Kidney tubule cell (primary cell): Measurements from ENCODE around the gene FGF9.

ENCODE experiments used
- DNase-seq: peaks from one replicate; pipeline ENCODE4 v3.0.0-alpha.2; 2018; ENCODE audit warnings: low spot score

FGF9 gene

DNA sequence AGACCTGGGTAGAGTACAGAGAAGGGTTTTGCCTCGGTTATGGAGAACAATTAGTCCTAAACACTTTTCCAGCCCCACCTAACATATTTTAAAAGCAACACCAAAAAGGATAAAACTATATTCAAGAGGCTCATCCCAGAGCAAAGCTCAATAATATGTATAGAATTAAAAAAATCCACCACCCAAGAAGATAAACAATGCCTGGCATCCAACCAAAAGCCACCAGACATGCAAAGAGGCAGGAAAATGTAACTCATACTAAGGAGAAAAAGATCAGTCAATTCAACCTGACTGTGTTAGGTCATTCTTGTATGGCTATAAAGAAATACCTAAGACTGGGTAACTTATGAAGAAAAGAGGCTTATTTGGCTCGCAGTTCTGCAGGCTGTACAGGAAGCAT lies 39.3 kb downstream of the FGF9 start:
- DNase-seq: no peak

DNA sequence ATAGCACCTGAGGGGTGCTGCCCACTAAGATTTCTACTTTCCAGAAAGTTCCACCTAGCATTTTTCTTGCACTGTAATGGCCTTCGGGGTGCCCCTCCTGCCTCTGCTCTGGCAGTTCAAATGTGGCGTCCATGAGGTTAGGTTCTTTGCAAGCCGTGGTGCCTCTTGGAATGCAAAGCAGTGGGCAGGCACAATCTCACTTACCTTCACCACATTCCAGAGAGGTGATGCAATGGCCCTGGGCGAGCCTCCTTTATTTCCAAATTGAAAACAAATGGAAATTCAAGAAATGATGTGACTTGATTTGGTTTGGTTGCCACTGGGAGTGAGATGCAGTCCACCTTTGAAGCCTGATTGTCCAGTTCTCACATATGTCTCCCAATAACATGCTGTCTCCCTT lies 46.9 kb downstream of the FGF9 start:
- DNase-seq: peak; percentile 78

DNA sequence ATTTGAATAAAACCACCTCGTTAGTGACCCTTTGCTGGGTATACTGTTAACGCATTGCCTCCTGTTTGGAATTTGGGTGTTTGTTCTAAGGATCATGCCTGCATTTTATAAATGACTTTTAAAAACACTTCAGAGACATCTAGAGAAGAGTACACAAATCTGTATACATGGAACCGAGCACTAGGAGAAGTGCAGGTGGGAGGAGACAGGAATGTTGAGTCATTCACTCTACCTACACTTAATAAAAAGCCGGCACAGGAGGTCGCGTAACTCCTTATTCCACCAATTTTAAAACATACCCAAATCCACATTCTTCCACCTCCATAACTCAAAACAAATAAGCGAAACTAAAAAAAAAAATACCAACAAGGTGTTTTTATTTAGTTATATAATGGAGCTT lies 48.6 kb downstream of the FGF9 start:
- DNase-seq: peak; percentile 24

DNA sequence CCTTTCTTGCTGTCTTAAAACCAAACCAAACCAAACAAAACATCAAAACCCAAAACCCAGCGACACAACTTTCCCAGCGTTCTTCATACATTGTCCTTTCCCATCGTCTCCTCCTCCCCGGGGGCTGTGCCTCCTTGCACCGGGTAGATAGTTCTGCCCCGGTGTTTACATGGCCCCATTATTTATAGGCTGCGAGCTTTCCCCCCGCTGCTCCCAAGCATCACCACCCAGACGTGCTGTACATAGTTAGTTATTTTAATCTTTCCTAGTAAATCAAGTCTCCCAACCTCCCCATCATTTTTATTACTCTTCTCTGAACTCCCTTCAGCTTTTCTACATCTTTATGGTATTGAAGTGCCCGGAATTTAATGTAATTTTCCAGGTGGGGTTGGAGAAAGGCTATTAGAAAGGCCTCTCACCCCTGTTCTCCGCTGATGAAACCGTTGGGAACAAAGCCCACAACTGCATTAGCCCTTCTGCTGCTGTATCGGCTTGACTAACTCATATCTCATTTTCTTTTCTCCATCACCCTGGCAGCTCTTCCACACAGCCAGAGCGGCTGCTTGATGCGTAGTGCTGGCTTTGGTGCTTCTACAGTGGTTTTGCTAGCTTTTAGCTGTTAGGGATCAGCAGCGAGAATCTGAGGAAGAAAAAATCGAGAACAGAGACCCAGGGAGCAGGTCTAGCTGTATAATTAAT lies 53.1 kb downstream of the FGF9 start:
- no peak for DNase-seq

DNA sequence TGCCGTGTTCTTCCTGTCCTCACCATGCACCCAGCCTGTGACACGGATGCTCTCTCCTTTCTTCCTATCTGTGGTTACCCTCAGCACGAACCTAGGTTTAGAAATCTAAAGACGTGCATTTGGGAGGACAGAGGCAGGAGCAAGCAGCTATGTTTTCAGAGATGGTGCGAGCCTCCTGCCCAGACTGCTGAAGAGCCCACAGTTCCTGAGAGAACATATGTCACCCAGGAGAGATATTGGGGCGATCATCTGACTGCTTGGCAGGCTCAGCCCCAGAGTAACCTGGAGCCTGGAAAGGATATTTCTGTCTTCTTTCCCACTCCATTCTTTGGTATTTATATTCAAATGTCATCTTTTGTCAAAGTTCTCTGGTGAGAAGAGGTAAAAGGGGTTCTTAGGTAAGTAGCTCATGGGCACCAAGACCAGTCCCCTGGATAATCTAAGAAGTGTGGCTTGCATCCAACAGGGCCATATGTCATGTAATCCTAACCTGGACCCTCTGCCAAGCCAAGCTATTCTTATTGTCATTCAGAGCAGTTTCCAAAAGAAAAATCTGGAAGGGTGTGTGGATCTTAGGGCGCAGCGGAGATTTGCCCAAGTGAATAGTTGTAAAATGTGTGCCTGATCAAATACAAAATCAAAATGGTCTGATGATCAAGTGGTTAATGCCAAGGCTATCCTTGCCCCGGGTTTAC lies 59.5 kb downstream of the FGF9 start:
- DNase-seq: no peak

DNA sequence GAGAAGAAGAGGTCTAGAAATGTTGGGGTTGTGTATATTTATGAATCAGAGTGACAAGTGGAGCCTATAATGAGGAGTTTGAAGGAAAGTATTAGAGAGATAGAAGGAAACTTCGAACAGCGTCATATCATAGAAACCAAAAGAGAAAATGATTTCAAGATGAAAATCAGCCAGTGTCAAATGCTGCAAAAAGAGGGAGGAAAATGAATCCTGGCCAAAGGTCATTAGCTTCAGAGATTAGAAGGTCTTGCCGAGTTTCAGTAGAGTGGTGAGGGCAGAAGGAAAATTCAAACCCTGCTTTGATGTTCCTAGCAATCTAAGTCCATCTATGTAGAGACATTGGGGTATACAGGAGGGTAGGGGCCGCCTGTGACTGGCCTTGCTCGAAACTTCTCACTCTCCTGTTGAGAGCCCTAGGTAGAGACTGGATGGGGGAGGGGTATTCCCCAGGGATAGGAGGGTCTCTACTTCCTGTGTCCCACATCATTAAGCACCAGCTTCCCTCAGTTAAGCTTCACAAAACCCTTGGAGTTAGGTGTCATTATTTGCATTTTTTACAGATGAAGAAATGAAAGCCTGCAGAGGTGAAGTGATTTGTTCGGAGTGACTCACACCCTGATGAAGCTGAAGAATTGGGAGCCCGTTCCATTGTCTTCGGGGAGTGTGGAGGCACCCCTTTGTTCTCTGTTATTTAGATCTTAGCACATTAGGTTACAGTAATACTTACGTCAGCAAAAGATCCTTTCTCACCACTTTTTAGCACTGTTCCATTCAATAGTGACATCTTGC lies 62.8 kb downstream of the FGF9 start:
- peak; percentile 65 for DNase-seq

DNA sequence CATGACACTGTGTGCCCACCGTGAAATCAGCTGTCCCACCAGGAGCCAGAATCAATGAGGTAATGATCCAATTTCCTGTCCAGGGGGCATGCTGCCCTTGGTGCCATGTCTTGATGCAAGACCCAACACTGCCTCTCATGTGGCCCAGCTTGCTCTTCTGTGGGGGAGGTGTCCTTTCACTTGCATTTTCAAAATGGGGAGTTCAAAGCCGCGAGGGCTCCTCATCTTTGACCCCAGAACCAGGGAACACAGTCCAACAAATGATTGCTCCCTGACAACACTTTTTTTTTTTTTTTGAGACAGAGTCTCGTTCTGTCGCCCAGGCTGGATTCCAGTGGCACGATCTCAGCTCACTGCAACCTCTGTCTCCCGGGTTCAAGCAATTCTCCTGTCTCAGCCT lies 64.1 kb downstream of the FGF9 start:
- no peak for DNase-seq

DNA sequence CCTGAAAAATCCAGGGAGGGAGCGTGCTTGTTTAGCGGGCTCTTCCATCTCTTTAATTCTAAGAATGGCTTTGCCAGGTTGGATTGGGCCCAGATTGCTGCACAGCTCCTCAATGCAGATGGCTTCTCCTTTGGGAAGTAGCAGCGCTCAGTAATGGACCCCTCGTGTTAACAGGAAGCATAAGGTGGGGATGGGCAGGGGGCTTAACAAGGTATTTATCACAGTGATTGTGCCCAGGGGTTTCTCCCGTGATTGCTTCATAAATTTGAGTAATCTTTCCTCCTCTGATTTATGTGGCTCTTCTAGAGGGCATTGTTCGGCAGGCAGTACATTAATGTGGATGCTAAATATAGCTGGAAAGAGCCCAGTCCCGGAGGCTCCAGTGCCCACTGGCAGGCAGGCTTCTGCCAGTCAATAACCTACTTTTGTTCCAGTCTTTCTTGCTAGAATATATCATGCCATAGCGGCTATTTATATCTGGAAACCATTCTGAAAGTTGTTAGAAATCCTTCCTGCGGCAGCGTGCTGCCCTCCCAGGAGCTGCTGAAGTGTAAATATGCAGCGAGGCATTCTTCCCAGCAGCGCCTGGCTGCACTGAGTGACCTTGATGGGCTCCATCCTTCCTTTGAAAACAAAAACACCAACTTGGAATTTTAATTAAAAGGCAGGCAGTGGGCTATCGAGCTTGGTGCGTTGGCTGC lies 65.0 kb downstream of the FGF9 start:
- peak; percentile 36 for DNase-seq

DNA sequence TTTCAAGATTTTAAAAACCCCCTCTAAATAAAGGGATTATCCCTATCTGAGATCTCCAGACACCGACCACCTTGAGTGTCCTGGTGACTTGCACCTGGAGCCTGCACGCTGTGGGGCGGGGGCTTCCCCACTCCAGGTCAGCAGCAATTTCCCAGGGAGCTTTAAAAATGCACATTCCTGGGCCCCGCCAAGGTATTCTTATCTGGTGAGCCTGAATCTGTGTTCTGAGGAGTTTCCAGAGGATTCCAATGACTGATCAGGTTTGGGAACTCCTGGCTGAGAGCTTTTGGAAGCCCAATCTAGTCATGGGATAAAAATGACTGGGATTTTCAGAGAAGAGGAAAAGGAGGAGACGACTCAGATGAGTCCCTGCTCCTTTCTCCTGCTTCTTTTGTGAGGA lies 66.1 kb downstream of the FGF9 start:
- DNase-seq: no peak

DNA sequence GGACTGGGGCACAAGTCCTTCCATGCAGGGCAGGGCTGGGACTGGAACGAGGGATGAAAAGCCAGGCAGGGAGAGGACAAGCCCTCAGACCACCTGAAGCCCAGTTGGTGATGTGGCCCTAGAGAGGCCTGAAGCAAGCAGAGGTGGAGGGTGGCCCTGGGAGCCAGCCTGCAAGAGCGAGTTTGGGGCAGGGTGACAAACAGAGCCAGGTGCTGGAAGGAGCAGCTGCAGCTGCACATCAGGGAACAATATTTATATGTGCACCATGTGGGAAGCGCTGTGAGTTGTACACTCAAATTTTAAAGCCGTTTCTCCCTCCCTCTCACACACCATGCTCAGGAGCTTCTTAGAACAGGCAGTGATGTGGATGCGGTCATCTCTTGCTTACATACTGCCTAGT lies 67.8 kb downstream of the FGF9 start:
- DNase-seq: no peak

DNA sequence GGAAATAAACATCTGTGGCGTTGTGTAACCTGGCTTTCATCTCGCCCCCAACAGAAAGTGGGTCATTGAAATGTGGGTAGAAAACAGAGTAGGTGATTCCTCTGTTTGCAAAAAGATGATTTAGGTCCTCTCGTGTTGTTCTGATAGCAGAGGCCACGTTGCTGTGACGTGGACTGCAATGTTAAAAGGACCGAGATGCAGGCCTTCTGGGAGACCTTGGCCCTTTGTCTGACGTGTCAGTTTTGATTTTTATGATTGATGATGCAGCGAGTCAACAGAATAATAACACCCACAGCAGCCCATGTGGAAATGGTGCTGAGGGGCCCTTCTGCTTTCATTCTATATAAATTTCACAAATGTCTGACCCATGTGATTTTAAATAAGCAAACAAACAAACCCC lies 68.9 kb downstream of the FGF9 start:
- DNase-seq: no peak

DNA sequence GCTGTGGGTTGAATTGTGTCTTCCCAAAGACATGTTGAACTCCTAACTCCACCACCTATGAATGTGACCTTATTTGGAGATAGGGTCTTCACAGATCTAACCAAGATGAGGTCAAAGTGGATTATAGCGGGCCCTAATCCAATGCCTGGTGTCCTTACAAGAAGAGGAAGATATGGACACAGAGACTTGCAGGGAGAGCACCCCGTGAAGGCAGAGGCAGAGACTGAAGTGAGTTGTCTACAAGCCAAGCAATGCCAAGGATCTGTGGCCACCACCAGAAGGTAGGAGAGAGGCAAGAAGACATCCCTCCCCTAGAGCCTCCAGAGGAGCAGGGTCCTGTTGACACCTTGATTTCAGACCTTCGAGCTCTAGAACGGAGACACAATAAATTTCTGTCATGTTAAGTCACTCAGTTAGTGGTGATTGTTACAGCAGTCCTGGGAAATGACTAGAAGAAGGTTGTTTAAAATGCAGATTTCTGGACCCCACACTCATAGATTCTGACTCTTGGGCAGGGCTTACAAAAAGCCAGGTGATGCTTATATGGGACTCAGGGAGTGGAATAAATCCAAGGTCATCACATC lies 70.6 kb downstream of the FGF9 start:
- DNase-seq: no peak

DNA sequence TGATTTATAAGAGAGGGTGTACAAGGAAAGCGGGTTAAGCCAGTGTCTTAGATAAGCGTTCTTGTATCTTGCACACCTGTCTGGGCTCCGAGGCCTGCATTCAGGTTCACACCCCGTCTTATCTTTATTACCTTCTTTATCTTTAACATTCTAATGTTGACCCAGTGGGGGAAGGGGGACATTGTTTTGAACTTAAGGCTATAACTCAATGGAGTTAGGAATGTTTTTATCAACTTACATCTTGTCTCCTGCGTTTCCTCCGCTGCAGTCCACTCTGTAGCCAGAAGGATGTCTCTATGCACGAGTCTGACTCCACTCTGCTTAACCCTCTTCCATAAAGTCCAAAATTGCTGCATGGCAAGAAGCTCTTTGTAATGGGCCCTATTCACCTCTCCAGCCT lies 71.2 kb downstream of the FGF9 start:
- DNase-seq: no peak

DNA sequence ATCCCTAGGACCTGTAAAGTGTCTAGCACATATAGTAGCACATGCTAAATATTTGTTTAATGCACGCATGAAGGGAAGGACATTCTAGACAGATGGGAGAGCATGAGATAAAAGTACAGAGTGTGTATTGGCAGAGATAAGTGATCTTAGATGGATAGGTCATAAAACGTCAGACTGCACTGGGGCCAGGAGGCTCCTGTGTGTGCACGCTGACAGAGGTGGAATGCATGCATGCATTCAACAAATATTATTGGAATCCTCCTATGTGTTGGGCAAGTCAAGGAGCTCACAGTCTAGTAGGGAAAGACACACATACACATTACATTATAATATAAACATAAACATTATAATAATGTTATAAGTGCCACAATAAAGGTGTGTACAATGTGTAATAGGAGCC lies 73.3 kb downstream of the FGF9 start:
- no peak for DNase-seq

DNA sequence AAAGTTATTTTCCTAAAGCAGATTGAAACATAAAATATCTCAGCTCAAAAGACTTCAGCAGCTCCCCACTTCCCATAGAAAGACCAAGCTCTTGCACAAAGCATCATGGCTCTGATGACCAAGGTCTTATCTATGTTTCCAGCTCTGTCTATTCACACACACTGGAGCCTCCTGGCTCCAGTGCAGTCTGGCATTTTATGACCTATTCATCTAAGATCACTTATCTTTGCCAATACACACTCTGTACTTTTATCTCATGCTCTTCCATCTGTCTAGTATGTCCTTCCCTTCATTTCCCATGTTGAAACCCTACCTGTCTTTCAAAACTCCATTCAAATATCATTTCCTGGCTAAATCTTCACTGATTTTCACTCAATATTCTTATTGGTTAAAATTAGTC lies 74.4 kb downstream of the FGF9 start:
- no peak for DNase-seq

DNA sequence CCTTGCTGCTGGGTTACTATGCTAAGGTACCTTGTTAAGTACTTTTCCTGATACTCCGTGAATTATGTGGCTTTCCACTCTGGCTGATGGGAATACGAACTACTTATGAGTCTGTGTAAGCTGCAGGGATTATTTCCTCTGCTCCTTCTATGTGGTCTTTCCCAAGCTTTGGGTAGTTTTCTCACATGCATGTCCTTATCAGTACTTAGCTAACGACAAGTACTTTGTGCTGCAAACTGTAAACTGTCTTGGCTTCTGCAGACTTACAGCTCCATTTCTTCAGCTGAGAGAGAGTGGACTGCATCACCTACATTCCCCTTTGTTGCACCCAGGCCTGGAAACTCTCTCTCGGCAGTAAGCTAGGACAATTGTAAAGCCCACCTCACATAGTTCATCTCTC lies 76.6 kb downstream of the FGF9 start:
- DNase-seq: no peak

DNA sequence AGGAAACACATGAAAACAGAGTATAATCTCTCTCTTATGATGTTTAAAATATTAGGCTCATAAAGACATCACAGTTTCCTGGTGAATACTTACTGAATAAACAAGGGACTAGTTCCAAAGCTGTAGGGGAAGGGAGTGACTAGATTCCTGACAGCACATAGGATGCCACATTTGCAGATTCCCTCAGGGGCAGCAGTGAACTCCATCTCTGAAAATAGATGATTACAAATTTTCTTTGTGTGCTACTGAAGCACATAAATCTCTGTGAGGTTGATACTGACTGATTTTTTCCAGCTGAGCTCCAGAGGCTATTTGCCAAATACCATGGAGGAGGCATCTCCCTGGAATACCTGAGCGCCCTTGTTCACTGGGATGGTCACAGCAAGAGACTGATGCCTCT lies 77.3 kb downstream of the FGF9 start:
- DNase-seq: peak; percentile 10

DNA sequence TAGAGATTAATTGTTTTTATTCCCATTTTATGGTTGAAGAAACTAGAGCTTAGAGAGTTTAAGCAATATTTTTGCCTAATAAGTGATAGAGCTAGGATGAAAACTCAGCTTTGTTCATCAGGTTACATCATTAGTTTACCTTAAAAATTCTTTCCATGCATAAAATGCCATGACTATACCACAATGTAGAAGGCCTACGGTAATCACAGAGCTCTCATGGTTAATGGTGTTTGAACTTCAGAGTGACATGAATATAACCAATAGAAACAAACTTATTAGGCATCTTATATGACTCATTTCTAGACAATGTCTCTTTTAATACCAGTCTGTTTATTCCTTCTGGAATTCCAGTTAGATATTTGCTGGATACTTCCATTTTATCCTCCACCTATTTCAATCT lies 78.5 kb downstream of the FGF9 start:
- peak; percentile 93 for DNase-seq

DNA sequence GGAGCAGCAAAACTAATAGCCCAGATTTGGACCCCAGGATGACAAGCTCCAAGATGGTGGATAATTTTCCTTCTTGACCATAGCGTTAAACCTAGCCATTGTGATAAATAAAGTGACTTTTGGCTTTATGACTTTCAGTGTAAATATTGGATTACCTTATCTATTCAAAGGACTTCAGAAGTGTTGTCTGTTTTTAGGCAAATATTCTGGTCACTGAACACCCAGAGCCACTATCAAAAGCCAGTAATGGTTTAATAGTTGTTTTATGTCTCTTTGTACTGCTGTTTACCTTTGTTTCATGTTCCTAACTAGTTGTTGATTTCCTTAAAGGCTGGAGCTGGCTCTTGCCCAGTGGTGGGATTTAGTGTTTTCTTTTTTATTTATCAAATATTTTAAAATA lies 81.6 kb downstream of the FGF9 start:
- no peak for DNase-seq

DNA sequence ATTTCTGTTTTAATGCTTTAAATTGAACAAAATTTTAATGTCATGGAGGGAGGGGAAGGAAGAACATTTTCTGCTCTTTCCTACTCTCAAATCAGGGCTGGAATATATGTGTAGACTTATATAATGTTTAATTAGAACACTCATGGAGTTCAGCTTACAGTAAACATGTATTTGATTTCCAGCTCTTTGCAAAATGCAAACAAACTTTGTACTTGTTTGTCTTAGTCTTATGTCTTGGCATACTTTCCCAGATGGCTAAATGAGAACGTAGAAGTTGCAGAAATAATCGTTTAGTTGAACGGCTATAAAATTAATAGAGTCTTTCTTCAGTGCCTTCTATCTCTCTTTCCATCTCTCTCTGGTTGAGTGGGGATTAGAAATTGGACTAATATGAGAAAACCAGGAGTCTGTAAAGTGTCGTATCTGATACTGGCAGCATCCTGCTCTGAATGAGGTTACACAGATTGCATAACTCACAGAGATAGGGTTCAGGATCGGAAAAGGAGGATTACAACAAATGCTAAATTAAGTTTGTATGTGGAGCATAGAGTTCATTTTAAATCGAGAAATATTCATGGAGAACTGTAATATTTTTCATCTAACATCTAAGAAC lies 82.3 kb downstream of the FGF9 start:
- no peak for DNase-seq
